Kasumi-1 (cell line): Measurements from ENCODE around the gene FGF22.
"Not testable (repeated sequence)": the region's sequence is repeated elsewhere in the genome, so short reads cannot be mapped to it uniquely, and the experiment has no call there.

Source experiments
- DNase-seq, 2 experiments: peaks; one replicate each; lab custom pipeline; 2025; lab: John Stamatoyannopoulos, UW

The FGF22 gene

GRCh38 chr19:607301-608154 lies 32.2 kb upstream of the FGF22 start:
- DNase-seq: no peak

DNA sequence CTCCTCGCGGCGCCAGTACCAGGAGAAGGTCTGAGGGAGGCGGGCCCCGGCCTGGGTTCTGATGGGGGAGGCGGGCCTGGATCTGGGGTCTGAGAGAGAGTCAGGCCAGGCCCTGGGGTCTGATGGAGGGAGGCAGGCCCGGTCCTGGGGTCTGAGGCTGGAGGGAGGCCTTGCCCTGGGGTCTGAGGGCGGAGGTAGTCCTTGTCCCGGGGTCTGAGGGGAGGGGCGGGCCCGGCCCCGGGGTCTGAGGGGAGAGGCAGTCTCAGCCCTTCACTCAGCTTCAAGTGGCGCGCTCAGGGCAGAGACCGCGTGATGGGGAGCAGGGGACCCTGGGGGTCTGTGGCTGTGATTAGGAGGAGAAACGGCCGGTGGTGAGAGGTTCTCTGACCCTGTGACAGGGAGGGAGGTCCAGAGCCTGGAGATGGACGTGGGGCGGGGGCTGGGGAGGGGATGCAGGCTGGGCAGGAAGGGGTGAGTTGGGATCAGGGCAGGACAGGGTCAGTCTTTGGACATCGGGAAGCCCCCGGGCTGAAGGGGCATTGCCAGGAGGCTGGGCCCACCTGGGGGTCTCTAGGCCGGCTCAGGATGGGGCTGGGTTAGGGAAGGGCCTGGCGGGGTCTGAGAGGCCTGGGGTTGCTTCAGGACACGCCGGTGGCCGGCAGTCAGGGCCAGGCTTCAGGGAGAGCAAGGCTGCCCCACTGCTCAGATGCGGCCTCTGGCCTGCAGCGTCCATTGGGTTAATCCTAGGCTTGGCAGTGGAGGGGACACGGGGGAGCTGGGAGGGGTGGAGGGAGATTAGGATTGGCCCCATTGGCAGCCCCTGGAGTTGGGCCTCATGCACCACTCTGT lies 31.3 kb upstream of the FGF22 start:
- DNase-seq: no peak

- DNase-seq: no peak
Measured at GRCh38 chr19:609004-609346, 30.7 kb upstream of the FGF22 start.

DNA sequence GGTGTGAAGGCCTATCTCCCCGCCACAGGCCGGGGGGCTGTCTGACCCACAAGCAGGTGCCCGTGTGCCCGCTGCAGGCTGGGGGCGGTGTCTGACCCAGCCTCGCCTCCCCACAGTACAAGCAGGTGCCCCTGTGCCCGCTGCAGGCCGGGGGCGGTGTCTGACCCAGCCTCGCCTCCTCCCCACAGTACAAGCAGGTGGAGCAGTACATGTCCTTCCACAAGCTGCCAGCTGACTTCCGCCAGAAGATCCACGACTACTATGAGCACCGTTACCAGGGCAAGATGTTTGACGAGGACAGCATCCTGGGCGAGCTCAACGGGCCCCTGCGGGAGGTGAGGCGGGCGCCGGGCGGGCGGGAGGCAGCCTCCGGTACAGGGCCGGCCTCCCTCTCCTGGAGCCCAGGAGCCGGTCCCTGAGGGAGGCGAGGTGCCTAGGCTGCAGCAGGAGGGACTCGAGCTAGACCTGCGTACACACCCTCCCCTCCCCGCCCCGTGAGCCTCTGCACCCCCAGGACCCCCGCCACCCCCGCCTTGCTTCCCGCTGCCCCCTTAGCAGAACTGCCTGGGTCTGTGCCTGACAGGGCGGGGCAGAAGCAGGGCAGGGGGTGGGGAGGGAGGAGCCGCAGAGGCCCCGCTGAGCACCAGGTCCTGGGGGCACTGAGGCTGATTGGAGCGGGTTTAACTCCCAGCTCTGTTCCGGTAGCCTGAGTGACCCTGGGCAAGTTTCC lies 29.4 kb upstream of the FGF22 start:
- DNase-seq: peak; percentile 49 to 66

DNA sequence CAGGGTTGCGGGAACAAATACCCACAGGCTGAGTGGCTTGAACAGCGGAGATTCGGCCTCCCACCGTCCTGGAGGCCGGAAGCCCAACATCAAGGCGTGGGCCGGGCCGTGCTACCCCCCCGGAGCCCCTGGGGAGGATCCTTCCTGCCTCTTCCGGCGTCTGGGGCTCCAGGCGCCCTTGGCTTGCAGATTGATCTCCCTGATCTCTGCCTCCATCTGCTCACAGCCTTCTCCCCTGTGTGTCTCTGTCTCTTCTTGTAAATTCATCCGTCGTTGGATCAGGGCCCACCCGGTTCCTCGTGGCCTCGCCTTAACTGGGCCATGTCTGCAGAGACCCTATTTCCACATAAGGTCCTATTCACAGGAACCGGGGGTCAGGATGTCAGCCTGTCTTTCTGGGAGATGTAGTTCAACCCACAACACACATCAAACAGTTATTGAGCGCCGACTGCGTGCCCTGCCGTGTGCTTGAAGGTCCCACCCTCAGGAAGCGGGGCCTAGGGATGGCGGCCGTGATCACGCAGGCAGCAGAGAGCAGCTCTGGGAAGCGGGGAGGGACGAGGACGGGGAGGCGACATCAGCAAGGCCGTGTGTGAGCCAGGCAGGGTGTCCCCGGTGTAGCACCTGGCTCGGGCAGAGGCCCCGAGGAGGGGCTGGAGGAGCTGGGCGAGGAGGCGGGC lies 28.7 kb upstream of the FGF22 start:
- peak; percentile 77 to 85 for DNase-seq

DNA sequence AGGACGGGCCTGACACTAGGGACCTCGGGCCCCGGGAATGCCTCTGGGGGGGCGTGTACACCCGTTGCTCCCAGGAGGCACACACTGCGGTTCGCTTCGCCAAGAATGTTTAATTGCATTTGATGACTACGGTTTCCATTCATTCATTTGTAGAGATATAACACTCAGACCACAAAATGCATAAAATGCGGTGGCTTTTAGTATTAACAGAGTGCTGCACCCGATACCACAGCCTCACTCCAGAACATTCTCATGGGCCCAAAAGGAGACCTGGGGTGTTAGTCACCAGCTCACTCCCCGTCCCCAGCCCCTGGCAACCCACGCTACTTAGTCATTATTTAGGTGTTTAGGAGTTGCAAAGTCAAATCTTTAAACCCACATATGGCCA lies 28.2 kb upstream of the FGF22 start:
- no peak for DNase-seq

GRCh38 chr19:612941-613340 lies 26.7 kb upstream of the FGF22 start:
- DNase-seq: no peak

- DNase-seq: no peak
Measured at GRCh38 chr19:613732-614567, 25.7 kb upstream of the FGF22 start.

GRCh38 chr19:615619-616018 lies 24.1 kb upstream of the FGF22 start:
- no peak for DNase-seq

DNA sequence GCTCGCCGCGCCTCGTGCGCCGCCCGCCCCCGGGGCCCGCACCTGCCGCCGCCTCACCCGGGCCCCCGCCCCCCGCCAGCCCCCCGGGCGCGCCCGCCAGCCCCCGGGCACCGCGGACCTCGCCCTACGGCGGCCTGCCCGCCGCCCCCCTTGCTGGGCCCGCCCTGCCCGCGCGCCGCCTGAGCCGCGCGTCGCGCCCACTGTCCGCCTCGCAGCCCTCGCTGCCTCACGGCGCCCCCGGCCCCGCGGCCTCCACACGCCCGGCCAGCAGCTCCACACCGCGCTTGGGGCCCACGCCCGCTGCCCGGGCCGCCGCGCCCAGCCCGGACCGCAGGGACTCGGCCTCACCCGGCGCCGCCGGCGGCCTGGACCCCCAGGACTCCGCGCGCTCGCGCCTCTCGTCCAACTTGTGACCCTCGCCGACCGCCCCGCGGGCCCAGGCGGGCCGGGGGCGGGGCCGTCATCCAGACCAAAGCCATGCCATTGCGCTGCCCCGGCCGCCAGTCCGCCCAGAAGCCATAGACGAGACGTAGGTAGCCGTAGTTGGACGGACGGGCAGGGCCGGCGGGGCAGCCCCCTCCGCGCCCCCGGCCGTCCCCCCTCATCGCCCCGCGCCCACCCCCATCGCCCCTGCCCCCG lies 23.5 kb upstream of the FGF22 start:
- DNase-seq: no peak

- DNase-seq: no peak
Measured at GRCh38 chr19:616747-617526, 22.7 kb upstream of the FGF22 start.

- no peak for DNase-seq
Measured at GRCh38 chr19:617551-618246, 22.0 kb upstream of the FGF22 start.

DNA sequence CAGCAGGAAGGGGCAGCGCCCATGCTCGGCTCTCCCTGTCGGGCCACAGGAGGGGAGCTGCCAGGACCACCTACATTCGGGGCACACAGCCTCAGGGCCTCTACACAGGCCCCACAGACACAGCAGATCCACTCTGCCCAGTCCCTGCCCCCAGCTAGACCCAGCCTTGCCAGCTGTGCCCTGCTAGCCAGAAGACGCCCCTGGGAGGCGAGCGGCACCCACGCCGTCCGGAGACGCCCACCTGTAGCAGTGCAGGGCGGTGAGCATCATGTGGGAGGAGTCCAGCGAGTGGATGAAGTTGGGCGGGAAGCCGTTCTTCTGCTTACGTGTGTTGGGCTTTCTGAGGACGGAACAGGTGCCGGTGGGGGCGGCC lies 21.4 kb upstream of the FGF22 start:
- no peak for DNase-seq

GRCh38 chr19:618674-619285 lies 20.9 kb upstream of the FGF22 start:
- no peak for DNase-seq

DNA sequence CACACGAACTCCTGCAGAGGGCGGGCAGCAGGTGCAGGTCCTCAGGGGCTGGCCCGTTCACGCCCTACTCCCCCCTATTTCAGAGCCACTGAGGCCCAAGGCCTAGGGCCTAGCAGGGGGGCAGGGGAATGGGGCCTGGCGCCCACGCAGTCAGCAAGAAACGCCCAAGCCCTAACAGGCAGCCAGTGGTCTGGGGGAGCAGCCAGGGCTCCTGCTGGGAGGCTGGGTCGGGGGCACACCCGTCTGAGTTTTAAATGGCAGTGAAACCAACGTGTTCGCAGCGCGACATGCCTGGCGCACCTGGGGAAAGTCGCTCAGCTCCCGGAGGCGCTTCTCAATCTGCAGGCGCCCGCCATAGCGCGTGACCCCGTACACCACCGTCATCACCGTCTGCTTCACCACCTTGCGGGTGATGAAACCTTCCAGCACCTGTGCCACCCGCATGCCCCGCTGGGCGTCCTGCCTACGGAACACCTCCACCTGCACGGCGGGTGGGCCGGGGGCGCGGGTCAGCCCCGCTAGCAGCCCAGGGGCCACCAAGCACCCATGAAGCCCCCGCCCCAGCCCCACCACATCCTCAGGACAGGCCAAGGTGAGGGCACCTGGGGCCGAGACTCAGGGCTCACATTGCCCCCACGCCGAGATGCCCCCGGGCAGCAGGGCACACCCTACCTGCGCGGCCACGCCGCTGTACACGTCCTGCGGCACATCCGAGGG lies 20.2 kb upstream of the FGF22 start:
- no peak for DNase-seq

DNA sequence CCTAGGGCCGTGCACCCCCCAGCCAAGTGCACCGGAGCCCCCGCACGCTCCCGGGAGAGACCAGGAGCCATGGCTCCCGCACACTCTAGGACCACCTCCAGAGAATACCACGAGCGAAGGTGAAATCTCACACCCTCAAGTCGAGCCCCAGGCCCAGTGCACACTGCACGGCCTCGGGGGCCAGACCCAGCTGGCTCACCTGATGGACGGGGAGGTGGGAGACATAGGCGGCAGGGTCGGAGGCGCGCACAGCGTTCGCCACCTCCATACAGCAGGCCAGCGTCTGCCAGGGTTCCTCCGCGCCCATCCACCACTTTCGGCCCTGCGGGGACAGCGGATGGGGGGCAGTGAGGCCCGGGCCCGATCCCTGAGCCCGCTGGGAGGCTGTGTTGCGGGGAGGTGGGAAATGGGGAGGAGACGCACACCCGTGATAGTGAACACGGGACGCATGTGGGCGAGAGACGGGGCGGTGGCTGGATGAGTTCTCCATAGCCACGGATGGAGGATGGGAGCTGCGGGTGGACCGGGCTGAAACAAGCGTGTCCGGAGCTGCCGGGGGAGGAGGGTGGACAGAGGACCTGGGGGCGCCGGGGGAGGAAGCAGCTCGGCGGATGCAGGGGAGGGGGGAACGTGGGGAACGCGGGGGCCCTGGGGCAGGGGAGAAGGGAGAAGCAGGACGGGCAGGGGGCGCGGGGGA lies 19.4 kb upstream of the FGF22 start:
- no peak for DNase-seq

DNA sequence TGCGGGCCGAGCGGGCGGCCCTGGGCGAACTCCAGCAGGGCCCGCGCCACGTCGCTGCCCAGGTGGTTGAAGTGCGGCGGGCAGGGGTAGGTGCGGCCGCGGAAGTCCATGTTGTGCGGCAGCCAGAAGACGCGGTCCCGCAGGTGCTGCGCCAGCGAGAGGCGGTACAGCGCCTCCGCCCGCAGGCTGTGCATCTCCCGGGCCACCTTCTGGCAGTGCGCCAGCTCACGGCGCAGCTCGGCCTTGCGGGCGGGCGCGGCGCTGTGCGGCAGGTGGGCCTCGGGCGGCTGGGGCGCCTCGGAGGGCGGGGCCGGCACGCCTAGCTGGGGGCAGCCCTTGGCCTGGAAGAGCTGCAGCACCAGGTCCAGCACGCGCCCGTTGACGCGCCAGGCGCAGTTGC lies 18.5 kb upstream of the FGF22 start:
- DNase-seq: not testable (repeated sequence)

- DNase-seq: no peak
Measured at GRCh38 chr19:621819-622218, 17.9 kb upstream of the FGF22 start.
